WTC11 (cell line): Measurements from ENCODE around the gene YKT6. TPM values are rescaled to one million over a fixed set of nuclear protein-coding genes. Genes with fewer than 3 reads are reported as not detected.

Experiments
- ATAC-seq: fragments of 200-7000 bp; cut with Tn5 transposase; 2 replicates; pipeline ENCODE4 v1.10.0; 2021; ENCODE audit warnings: mild to moderate bottlenecking, moderate library complexity
- CTCF ChIA-PET: fragments of 300-600 bp; sonication (Branson Sonifier 250); formaldehyde crosslinking; loops from one replicate; lab custom pipeline; 2021; ENCODE audit warnings: antibody characterized with exemption; lab: Charles Lee
- POLR2A ChIA-PET: fragments of 350-600 bp; sonication (Branson Sonifier 250); formaldehyde crosslinking; loops from one replicate; lab custom pipeline; 2021; ENCODE audit warnings: antibody characterized with exemption; lab: Charles Lee
- DNase-seq: peaks from one replicate; pipeline ENCODE4 v3.0.0; 2021; ENCODE audit warnings: low spot score
- H3K27ac Mint-ChIP-seq: 2 replicates; pipeline ENCODE4 v1.8.0; 2021; ENCODE audit warnings: mixed read lengths
- H3K27me3 Mint-ChIP-seq: 2 replicates; pipeline ENCODE4 v1.8.0; 2021; ENCODE audit warnings: low read depth, mild to moderate bottlenecking, moderate library complexity, mixed read lengths
- H3K36me3 Mint-ChIP-seq: 2 replicates; pipeline ENCODE4 v1.8.0; 2021; ENCODE audit warnings: mixed read lengths
- H3K4me1 Mint-ChIP-seq: 2 replicates; pipeline ENCODE4 v1.8.0; 2022; ENCODE audit warnings: mixed read lengths
- H3K4me3 Mint-ChIP-seq: 2 replicates; pipeline ENCODE4 v1.8.0; 2021; ENCODE audit warnings: mild to moderate bottlenecking, moderate library complexity, mixed read lengths
- H3K9me3 Mint-ChIP-seq: 2 replicates; pipeline ENCODE4 v1.8.0; 2021; ENCODE audit warnings: mixed read lengths
- AFF4 ChIP-seq: sonication (generic); formaldehyde crosslinking; IDR thresholded peaks from 2 replicates; pipeline ENCODE4 v1.8.1; 2023; ENCODE audit warnings: mild to moderate bottlenecking, missing genetic modification reagents, borderline replicate concordance
- ARID4B ChIP-seq: sonication (generic); formaldehyde crosslinking; IDR thresholded peaks from 2 replicates; pipeline ENCODE4 v1.8.0; 2023; ENCODE audit warnings: missing genetic modification reagents, mild to moderate bottlenecking, borderline replicate concordance
- CDX4 ChIP-seq: fragments of 250-450 bp; sonication (Bioruptor Pico); IDR thresholded peaks from 2 replicates; pipeline ENCODE4 v1.9.0; 2021; ENCODE audit warnings: moderate library complexity, mild to moderate bottlenecking, inconsistent platforms, borderline replicate concordance
- E2F1 ChIP-seq: sonication (generic); formaldehyde crosslinking; IDR thresholded peaks from 2 replicates; pipeline ENCODE4 v1.8.0; 2022; ENCODE audit warnings: mild to moderate bottlenecking, missing genetic modification reagents
- ERG ChIP-seq: fragments of 250-450 bp; sonication (Bioruptor Pico); IDR thresholded peaks from 2 replicates; pipeline ENCODE4 v1.8.0; 2021; ENCODE audit warnings: mild to moderate bottlenecking
- ESRRA ChIP-seq: sonication (generic); formaldehyde crosslinking; IDR thresholded peaks from 2 replicates; pipeline ENCODE4 v1.8.1; 2022; ENCODE audit warnings: mild to moderate bottlenecking, missing genetic modification reagents, borderline replicate concordance
- ETV6 ChIP-seq: sonication (generic); formaldehyde crosslinking; IDR thresholded peaks from 2 replicates; pipeline ENCODE4 v1.8.1; 2022; ENCODE audit warnings: mild to moderate bottlenecking, missing genetic modification reagents
- FOXK1 ChIP-seq: sonication (generic); formaldehyde crosslinking; IDR thresholded peaks from 2 replicates; pipeline ENCODE4 v1.8.0; 2022; ENCODE audit warnings: mild to moderate bottlenecking, moderate library complexity, missing genetic modification reagents
- GTF2I ChIP-seq: fragments of 250-450 bp; sonication (Bioruptor Pico); conservative IDR thresholded peaks from 2 replicates; pipeline ENCODE4 v1.4.0; 2021; ENCODE audit warnings: mild to moderate bottlenecking
- IRF2 ChIP-seq: sonication (generic); formaldehyde crosslinking; IDR thresholded peaks from 2 replicates; pipeline ENCODE4 v1.8.0; 2022; ENCODE audit warnings: low read depth, missing genetic modification reagents, borderline replicate concordance
- NFE2L1 ChIP-seq: sonication (generic); formaldehyde crosslinking; IDR thresholded peaks from 2 replicates; pipeline ENCODE4 v1.8.1; 2023; ENCODE audit warnings: missing genetic modification reagents
- SP1 ChIP-seq: sonication (generic); formaldehyde crosslinking; conservative IDR thresholded peaks from 2 replicates; pipeline ENCODE4 v1.8.1; 2022; ENCODE audit warnings: missing genetic modification reagents
- TEAD4 ChIP-seq: sonication (generic); formaldehyde crosslinking; IDR thresholded peaks from 2 replicates; pipeline ENCODE4 v1.8.0; 2022; ENCODE audit warnings: mild to moderate bottlenecking, missing genetic modification reagents
- ZNF121 ChIP-seq: sonication (generic); formaldehyde crosslinking; IDR thresholded peaks from 2 replicates; pipeline ENCODE4 v1.8.0; 2023; ENCODE audit warnings: missing genetic modification reagents
- ZNF232 ChIP-seq: sonication (generic); formaldehyde crosslinking; IDR thresholded peaks from 2 replicates; pipeline ENCODE4 v1.8.0; 2022; ENCODE audit warnings: mild to moderate bottlenecking, missing genetic modification reagents
- ZNF263 ChIP-seq: sonication (generic); formaldehyde crosslinking; IDR thresholded peaks from 2 replicates; pipeline ENCODE4 v1.8.1; 2022; ENCODE audit warnings: low read depth, mild to moderate bottlenecking, moderate library complexity, missing genetic modification reagents
- ZNF423 ChIP-seq: fragments of 250-450 bp; sonication (Bioruptor Pico); IDR thresholded peaks from 2 replicates; pipeline ENCODE4 v2.1.2; 2022; ENCODE audit warnings: mild to moderate bottlenecking, moderate library complexity
- ZNF512 ChIP-seq: sonication (generic); formaldehyde crosslinking; IDR thresholded peaks from 2 replicates; pipeline ENCODE4 v1.8.1; 2022; ENCODE audit warnings: missing genetic modification reagents, borderline replicate concordance
- total RNA-seq: library from RNA; stranded (reverse); gene quantifications from 3 replicates; pipeline ENCODE4 v1.2.3, GENCODE V29; 2021
- TF ChIP-seq, protein P1 (sequence below): sonication (generic); formaldehyde crosslinking; IDR thresholded peaks from 2 replicates; pipeline ENCODE4 v1.8.1; 2023; ENCODE audit warnings: mild to moderate bottlenecking, missing genetic modification reagents

YKT6 gene
- total RNA-seq, 1 experiment from 2014 or later, result 102 TPM

- Mint-ChIP-seq H3K9me3 (no peaks in the 10 kb centered on the region), H3K27me3 (no peaks in the 10 kb centered on the region; the same call in 1 of the 2 replicates), H3K4me3 (no peak overlapping the region), H3K4me1 (no peaks in the 10 kb centered on the region), H3K36me3 (no peaks in the 10 kb centered on the region), H3K27ac (no peak overlapping the region)
- ChIA-PET CTCF (interaction anchor here (0.5 to 1.2 kb wide), 2 partner anchors 12 to 1415 kb away, joined by 3 to 4 read pairs; no protein-coding TSS in a partner anchor), POLR2A (no interaction called here)
- TF ChIP-seq ARID4B (CRISPR knock-in tag) (no peak), GTF2I (CRISPR knock-in tag) (no peak), IRF2 (no peak), FOXK1 (CRISPR knock-in tag) (no peak), CDX4 (no peak), ZNF423 (no peak), SP1 (no peak), ETV6 (no peak), ESRRA (no peak), ZNF263 (no peak), ERG (CRISPR knock-in tag) (no peak), AFF4 (CRISPR knock-in tag) (no peak), TEAD4 (no peak), ZNF232 (CRISPR knock-in tag) (no peak), E2F1 (CRISPR knock-in tag) (no peak), NFE2L1 (no peak), ZNF121 (CRISPR knock-in tag) (no peak), ZNF512 (CRISPR knock-in tag) (no peak)
- TF ChIP-seq, protein P1, sequence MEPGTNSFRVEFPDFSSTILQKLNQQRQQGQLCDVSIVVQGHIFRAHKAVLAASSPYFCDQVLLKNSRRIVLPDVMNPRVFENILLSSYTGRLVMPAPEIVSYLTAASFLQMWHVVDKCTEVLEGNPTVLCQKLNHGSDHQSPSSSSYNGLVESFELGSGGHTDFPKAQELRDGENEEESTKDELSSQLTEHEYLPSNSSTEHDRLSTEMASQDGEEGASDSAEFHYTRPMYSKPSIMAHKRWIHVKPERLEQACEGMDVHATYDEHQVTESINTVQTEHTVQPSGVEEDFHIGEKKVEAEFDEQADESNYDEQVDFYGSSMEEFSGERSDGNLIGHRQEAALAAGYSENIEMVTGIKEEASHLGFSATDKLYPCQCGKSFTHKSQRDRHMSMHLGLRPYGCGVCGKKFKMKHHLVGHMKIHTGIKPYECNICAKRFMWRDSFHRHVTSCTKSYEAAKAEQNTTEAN (CRISPR knock-in tag), result no peak
- DNase-seq (no peak), ATAC-seq (no peak)
These were observed 47.3 kb downstream of the YKT6 start for GRCh38 chr7:44247868-44248651.
